K562 (cell line): ENCODE results near the gene KIAA1958. TPM values are rescaled to one million over a fixed set of nuclear protein-coding genes. Genes with fewer than 3 reads are reported as not detected.

Experiments used
- ATAC-seq: fragments of 200-7000 bp; cut with Tn5 transposase; 3 replicates; pipeline ENCODE4 v1.9.1; 2020; ENCODE audit warnings: moderate library complexity
- BruUV-seq: library from RNA; stranded (reverse); fragments of 400-500 nt; replicated peaks from 2 replicates; lab custom pipeline; 2021; lab: Mats Ljungman, UMichigan
- CTCF ChIA-PET: fragments of 300-600 bp; formaldehyde crosslinking; extraction: SDS; loops from one replicate; lab custom pipeline; 2021; ENCODE audit warnings: low intra/inter-chr PET ratio; lab: Yijun Ruan, JAX
- POLR2A ChIA-PET: fragments of 300-600, 350-650 bp; sonication (Branson Sonifier 250); formaldehyde crosslinking; extraction: SDS; loops from one replicate; lab custom pipeline; 2021; ENCODE audit warnings: antibody characterized with exemption, inconsistent platforms; lab: Yijun Ruan, JAX
- DNase-seq, 4 experiments: peaks; one replicate each; pipeline versions ENCODE4 v3.0.0 to v3.0.0-alpha.2; 2011 to 2018; ENCODE audit warnings: low spot score in 3 of 4, mixed read lengths in 3 of 4; ENCODE audit errors: extremely low read depth in 1 of 4
- FAIRE-seq: peaks from 2 replicates; lab custom pipeline; 2011; peaks lifted over from hg19 to GRCh38; lab: Jason Lieb, UNC
- H2AFZ ChIP-seq: 2 replicates; pipeline ENCODE4 v1.6.0; 2011; ENCODE audit warnings: low read depth, low read length, control low read depth, inconsistent platforms
- H3K27ac ChIP-seq: fragments of 200-600 bp; 3 replicates; pipeline ENCODE4 v1.8.0; 2011; ENCODE audit warnings: low read depth, mild to moderate bottlenecking, control low read depth, inconsistent platforms, low read length, moderate library complexity, mixed read lengths; ENCODE audit errors: extremely low read depth
- H3K27me3 ChIP-seq, 2 experiments: fragments of 300-600 bp in 1 of 2; 2 replicates in 1 of 2; 3 replicates in 1 of 2; pipeline versions ENCODE4 v1.6.0 to v1.8.0; 2011; ENCODE audit warnings: inconsistent platforms in 2 of 2, low read length in 2 of 2, mild to moderate bottlenecking in 1 of 2, mixed read lengths in 1 of 2, moderate library complexity in 1 of 2; ENCODE audit not compliant: control insufficient read depth in 2 of 2, insufficient read depth in 2 of 2
- H3K36me3 ChIP-seq: fragments of 300-600 bp; 3 replicates; pipeline ENCODE4 v1.8.0; 2011; ENCODE audit warnings: mild to moderate bottlenecking, low read length, inconsistent platforms; ENCODE audit not compliant: control insufficient read depth, insufficient read depth
- H3K4me1 ChIP-seq, 2 experiments: fragments of 200-600 bp in 1 of 2; replicated peaks in 1 of 2; 2 replicates in 1 of 2; 3 replicates in 1 of 2; pipeline versions ENCODE4 v1.5.1 to v1.8.0; 2011; ENCODE audit warnings: inconsistent platforms in 2 of 2, low read length in 2 of 2, mild to moderate bottlenecking in 1 of 2, mixed read lengths in 1 of 2, moderate library complexity in 1 of 2; ENCODE audit not compliant: control insufficient read depth in 2 of 2, insufficient read depth in 2 of 2
- H3K4me2 ChIP-seq: 2 replicates; pipeline ENCODE4 v1.6.1; 2011; ENCODE audit warnings: low read length, control low read depth, inconsistent platforms, mixed read lengths; ENCODE audit not compliant: insufficient read depth
- H3K4me3 ChIP-seq: fragments of 200-600 bp; sonication (generic), shearing (Covaris generic); 2 replicates; pipeline ENCODE4 v1.5.1; 2016; ENCODE audit warnings: control low read depth, inconsistent platforms
- H3K79me2 ChIP-seq: fragments of 200-600 bp; 3 replicates; pipeline ENCODE4 v1.8.0; 2011; ENCODE audit warnings: low read length, inconsistent platforms; ENCODE audit not compliant: control insufficient read depth, insufficient read depth
- H3K9ac ChIP-seq, 2 experiments: 2 replicates each; pipeline versions ENCODE4 v1.6.0 to v1.6.1; 2011; ENCODE audit warnings: low read depth in 2 of 2, low read length in 2 of 2, control low read depth in 1 of 2, inconsistent platforms in 1 of 2, mild to moderate bottlenecking in 1 of 2, mixed read lengths in 1 of 2; ENCODE audit not compliant: insufficient read depth in 1 of 2
- H3K9me1 ChIP-seq: one replicate; pipeline ENCODE4 v1.6.0; 2011; ENCODE audit warnings: inconsistent platforms, mild to moderate bottlenecking, low read length, moderate library complexity; ENCODE audit not compliant: control insufficient read depth, insufficient read depth
- H3K9me3 ChIP-seq: replicated peaks from 2 replicates; pipeline ENCODE4 v1.5.1; 2011; ENCODE audit warnings: low read depth, low read length, inconsistent platforms; ENCODE audit not compliant: control insufficient read depth, insufficient read depth
- H4K20me1 ChIP-seq: replicated peaks from 2 replicates; pipeline ENCODE4 v1.6.1; 2011; ENCODE audit warnings: low read length, inconsistent platforms, mixed read lengths; ENCODE audit not compliant: control insufficient read depth, insufficient read depth
- MAFG ChIP-seq: fragments of 450-650 bp; conservative IDR thresholded peaks from 2 replicates; pipeline ENCODE4 v1.6.1; 2016; ENCODE audit warnings: missing genetic modification characterization, missing compliant biosample characterization
- POU5F1 ChIP-seq: fragments of 150-350 bp; IDR thresholded peaks from 2 replicates; pipeline ENCODE4 v1.6.1; 2014; ENCODE audit warnings: borderline replicate concordance, low read length, low read depth, mild to moderate bottlenecking; ENCODE audit not compliant: partially characterized antibody
- PRDM10 ChIP-seq: fragments of 450-650 bp; IDR thresholded peaks from 2 replicates; pipeline ENCODE4 v1.6.1; 2018; ENCODE audit not compliant: partially characterized antibody
- WGBS: fragments of 100-300 bp; shearing (Covaris generic); methylation state at CpG from one replicate; pipeline ENCODE4 v1.1.6; 2016; ENCODE audit warnings: low coverage, mixed read lengths; ENCODE audit not compliant: insufficient coverage; ENCODE audit errors: missing lambda C conversion rate; 5-methylcytosine and 5-hydroxymethylcytosine counted together
- in situ Hi-C: fragments of 300-500 bp; cut with MboI; formaldehyde crosslinking; loops from 4 replicates; pipeline ENCODE4 v1.15.0; 2018; ENCODE audit warnings: inconsistent platforms, mixed read lengths
- intact Hi-C: fragments of 100-400 bp; cut with micrococcal nuclease; formaldehyde crosslinking; loops from 2 replicates; pipeline ENCODE4 v1.14.2; 2022
- polyA plus RNA-seq, 8 experiments: library from polyadenylated mRNA; depleted of rRNA in 4 of 8; stranded (reverse) in 5 of 8; unstranded in 3 of 8; fragments of >200 nt; fragmentation: Nextera tagmentation in 2 of 8; fragmentation: Illumina TruSeq in 1 of 8; extraction: Ambion mirVana in 2 of 8; extraction: Trizol in 1 of 8; gene quantifications; 2 replicates each; pipeline versions ENCODE4 v1.2.1 to v1.2.3, GENCODE V29; 2011 to 2014; ENCODE audit warnings: inconsistent platforms in 1 of 8, missing spikeins in 1 of 8
- total RNA-seq, 7 experiments: library from RNA; depleted of rRNA in 6 of 7; stranded (reverse); fragments of >200 nt in 6 of 7; fragmentation: Illumina TruSeq in 2 of 7; extraction: Trizol in 2 of 7; gene quantifications; 2 replicates each; pipeline versions ENCODE4 v1.2.1 to v1.2.3, GENCODE V29; 2011 to 2021; ENCODE audit warnings: low replicate concordance in 1 of 7

Gene KIAA1958
- total and polyA plus RNA-seq, 9 of the 15 experiments (the other 6 are each of a cell fraction or from before 2014, with no cell fraction given), result 1.1 to 16.0 (median 10.1) TPM

GRCh38 chr9:112555844-112556482 lies 69.3 kb downstream of the KIAA1958 start:
- H3K4me1 ChIP-seq, result peaks cover 14 to 17% of the 10 kb centered on the region in 2 experiments; a peak in 4 of 5 replicates
- POLR2A ChIA-PET, result interaction anchor here (1.4 to 2.0 kb wide), 2 partner anchors 10 to 12 kb away, joined by 8 to 9 read pairs; no protein-coding TSS in a partner anchor
- CTCF ChIA-PET, result interaction anchor here (0.6 kb wide), 1 partner anchor 16 kb away, joined by 3 read pairs; no protein-coding TSS in a partner anchor
- H2AFZ ChIP-seq, result no peak overlapping the region
- no peak for ATAC-seq
- no peak overlapping the region for H3K4me3 ChIP-seq
- H3K27ac ChIP-seq, result no peak overlapping the region
- BruUV-seq, result no TSS peak
- peaks cover 39% of the 10 kb centered on the region for H3K79me2 ChIP-seq
- intact Hi-C loops, result no loop called here
- no peak overlapping the region for H3K4me2 ChIP-seq
- 78% methylated on average over 9 of the region's 9 CpGs for WGBS
- no peaks in the 10 kb centered on the region; the same call in 2 of the 3 replicates for H3K36me3 ChIP-seq
- in situ Hi-C loops, result no loop called here
- H3K9me3 ChIP-seq, result no peaks in the 10 kb centered on the region
- TF ChIP-seq POU5F1 (no peak), PRDM10 (peak; percentile 67), MAFG (no peak)
- DNase-seq, result no peak
- no peaks in the 10 kb centered on the region for H3K27me3 ChIP-seq
- peak overlapping the region in 1 of 2 experiments; percentile 19; a peak in 1 of 4 replicates for H3K9ac ChIP-seq
- H4K20me1 ChIP-seq, result no peaks in the 10 kb centered on the region
- H3K9me1 ChIP-seq, result no peaks in the 10 kb centered on the region
- FAIRE-seq, result no peak
